T-helper 1 cell treated with Interleukin-12 subunit alpha and Interleukin-12 subunit beta and Interleukin-4 antibody, amounts not matched to agents 30 μg/mL and 1 μg/mL, for 36 hours (primary cell): Measurements from ENCODE around the gene DNER.

ENCODE experiments used
- H3K27ac Mint-ChIP-seq: one replicate; pipeline ENCODE4 v1.8.0; 2021; ENCODE audit warnings: mild to moderate bottlenecking, mixed read lengths
- H3K27me3 Mint-ChIP-seq: one replicate; pipeline ENCODE4 v1.8.0; 2021; ENCODE audit warnings: low read depth, mixed read lengths
- H3K36me3 Mint-ChIP-seq: one replicate; pipeline ENCODE4 v1.8.0; 2021; ENCODE audit warnings: low read depth, mixed read lengths
- H3K4me1 Mint-ChIP-seq: one replicate; pipeline ENCODE4 v1.8.0; 2021; ENCODE audit warnings: low read depth, mixed read lengths
- H3K4me3 Mint-ChIP-seq: one replicate; pipeline ENCODE4 v1.8.0; 2021; ENCODE audit warnings: mild to moderate bottlenecking, moderate library complexity, mixed read lengths
- H3K9me3 Mint-ChIP-seq: one replicate; pipeline ENCODE4 v1.8.0; 2021; ENCODE audit warnings: mixed read lengths

The DNER gene

GRCh38 chr2:229335877-229336346 lies 378.4 kb downstream of the DNER start:
- Mint-ChIP-seq H3K36me3 (no peaks in the 10 kb centered on the region), H3K4me1 (no peaks in the 10 kb centered on the region), H3K9me3 (no peaks in the 10 kb centered on the region), H3K27me3 (no peaks in the 10 kb centered on the region), H3K4me3 (no peak overlapping the region), H3K27ac (no peak overlapping the region)

GRCh38 chr2:229335330-229335729 lies 379.0 kb downstream of the DNER start:
- H3K36me3 Mint-ChIP-seq, result no peaks in the 10 kb centered on the region
- no peaks in the 10 kb centered on the region for H3K27me3 Mint-ChIP-seq
- no peaks in the 10 kb centered on the region for H3K9me3 Mint-ChIP-seq
- H3K4me3 Mint-ChIP-seq, result no peak overlapping the region
- H3K4me1 Mint-ChIP-seq, result no peaks in the 10 kb centered on the region
- H3K27ac Mint-ChIP-seq, result no peak overlapping the region

- no peaks in the 10 kb centered on the region for H3K27me3 Mint-ChIP-seq
Measured at GRCh38 chr2:229330952-229331351, 383.4 kb downstream of the DNER start.

GRCh38 chr2:229319558-229319957 lies 394.8 kb downstream of the DNER start:
- Mint-ChIP-seq H3K27me3 (no peaks in the 10 kb centered on the region), H3K4me1 (no peaks in the 10 kb centered on the region), H3K9me3 (peaks cover 8% of the 10 kb centered on the region), H3K4me3 (no peak overlapping the region), H3K36me3 (no peaks in the 10 kb centered on the region), H3K27ac (no peak overlapping the region)

More at GRCh38 chr2:229330952-229331351, 383.4 kb downstream of the DNER start:
- no peaks in the 10 kb centered on the region for H3K36me3 Mint-ChIP-seq
- no peak overlapping the region for H3K27ac Mint-ChIP-seq
- H3K4me1 Mint-ChIP-seq, result no peaks in the 10 kb centered on the region
- no peak overlapping the region for H3K4me3 Mint-ChIP-seq
- no peaks in the 10 kb centered on the region for H3K9me3 Mint-ChIP-seq

GRCh38 chr2:229314117-229314516 lies 400.2 kb downstream of the DNER start:
- Mint-ChIP-seq H3K4me3 (no peak overlapping the region), H3K27me3 (no peaks in the 10 kb centered on the region), H3K27ac (no peak overlapping the region), H3K36me3 (no peaks in the 10 kb centered on the region), H3K4me1 (no peaks in the 10 kb centered on the region), H3K9me3 (no peaks in the 10 kb centered on the region)

DNA sequence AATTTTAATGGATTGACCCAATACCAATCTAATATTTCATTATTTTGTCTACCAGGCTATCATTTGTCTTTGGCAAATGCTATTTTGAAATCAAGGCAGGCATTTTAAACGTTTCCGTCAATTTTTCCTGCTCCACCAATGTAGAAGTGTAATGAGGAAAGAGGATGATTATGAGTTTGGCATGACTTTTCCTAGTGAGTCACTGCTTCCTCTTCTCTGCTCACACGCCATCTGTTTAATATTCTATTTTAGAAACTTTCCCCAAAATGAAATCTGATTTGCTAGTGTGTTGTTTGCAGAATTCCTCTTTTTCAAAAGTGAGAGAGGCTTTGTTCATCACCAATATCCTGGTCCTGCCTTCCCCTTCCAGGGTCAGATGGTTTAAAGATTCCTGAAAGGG lies 400.8 kb downstream of the DNER start:
- Mint-ChIP-seq H3K4me1 (no peaks in the 10 kb centered on the region), H3K9me3 (no peaks in the 10 kb centered on the region), H3K27ac (no peak overlapping the region), H3K4me3 (no peak overlapping the region), H3K27me3 (no peaks in the 10 kb centered on the region), H3K36me3 (no peaks in the 10 kb centered on the region)
